PC-9 (cell line): ENCODE results near the gene ZNF566. TPM values are rescaled to one million over a fixed set of nuclear protein-coding genes. Genes with fewer than 3 reads are reported as not detected.

ENCODE experiments used
- BruUV-seq: library from RNA; stranded (reverse); fragments of 400-500 nt; replicated peaks from 2 replicates; lab custom pipeline; 2021; lab: Mats Ljungman, UMichigan
- CTCF ChIA-PET: fragments of 300-600 bp; sonication (Branson Sonifier 250); formaldehyde crosslinking; loops from one replicate; lab custom pipeline; 2022; ENCODE audit warnings: antibody characterized with exemption; lab: Charles Lee
- POLR2A ChIA-PET: fragments of 300-600 bp; sonication (Branson Sonifier 250); formaldehyde crosslinking; loops from one replicate; lab custom pipeline; 2022; ENCODE audit warnings: antibody characterized with exemption; ENCODE audit not compliant: unreplicated experiment; lab: Charles Lee
- DNase-seq, 2 experiments: peaks; one replicate each; pipeline versions ENCODE4 v3.0.0 to v3.0.0-alpha.2; 2015 to 2022; ENCODE audit warnings: mixed read lengths in 1 of 2
- H2AFZ ChIP-seq: fragments of 200-600 bp; sonication (generic); 2 replicates; pipeline ENCODE4 v1.8.1; 2017; ENCODE audit warnings: antibody characterized with exemption
- H3F3A ChIP-seq: fragments of 200-600 bp; sonication (generic); 2 replicates; pipeline ENCODE4 v1.8.1; 2017; ENCODE audit warnings: antibody characterized with exemption, mild to moderate bottlenecking, low read depth; ENCODE audit not compliant: insufficient read depth
- H3K27ac ChIP-seq: fragments of 200-600 bp; sonication (generic); 2 replicates; pipeline ENCODE4 v1.6.1; 2016; ENCODE audit warnings: mixed run types
- H3K27me3 ChIP-seq: fragments of 200-600 bp; sonication (generic); 2 replicates; pipeline ENCODE4 v1.6.1; 2016; ENCODE audit warnings: low read depth, mixed run types; ENCODE audit not compliant: insufficient read depth
- H3K36me3 ChIP-seq: fragments of 200-600 bp; sonication (generic); 2 replicates; pipeline ENCODE4 v1.6.1; 2016; ENCODE audit warnings: low read depth, mixed run types
- H3K4me1 ChIP-seq: fragments of 200-600 bp; sonication (generic); replicated peaks from 2 replicates; pipeline ENCODE4 v1.6.1; 2016; ENCODE audit warnings: mixed run types; ENCODE audit not compliant: insufficient read depth
- H3K4me2 ChIP-seq: fragments of 200-600 bp; sonication (generic); 2 replicates; pipeline ENCODE4 v1.6.1; 2017; ENCODE audit warnings: mixed run types
- H3K4me3 ChIP-seq: fragments of 200-600 bp; sonication (generic); 2 replicates; pipeline ENCODE4 v1.6.1; 2016; ENCODE audit warnings: mixed run types
- H3K79me2 ChIP-seq: fragments of 200-600 bp; sonication (generic); 2 replicates; pipeline ENCODE4 v1.6.1; 2017; ENCODE audit warnings: low read depth, mixed run types
- H3K9me2 ChIP-seq: fragments of 200-600 bp; sonication (generic); 2 replicates; pipeline ENCODE4 v1.8.1; 2017; ENCODE audit warnings: mild to moderate bottlenecking; ENCODE audit not compliant: insufficient read depth
- H3K9me3 ChIP-seq: fragments of 200-600 bp; sonication (generic); 2 replicates; pipeline ENCODE4 v1.8.1; 2016; ENCODE audit warnings: low read depth; ENCODE audit not compliant: insufficient read depth
- H4K20me1 ChIP-seq: fragments of 200-600 bp; sonication (generic); 2 replicates; pipeline ENCODE4 v1.8.1; 2017; ENCODE audit not compliant: insufficient read depth
- EZH2 ChIP-seq: fragments of 200-600 bp; sonication (generic); IDR thresholded peaks from 2 replicates; pipeline ENCODE4 v1.8.0; 2017; ENCODE audit warnings: antibody characterized with exemption, low read depth
- intact Hi-C: fragments of 100-400 bp; cut with micrococcal nuclease; formaldehyde crosslinking; loops from one replicate; pipeline ENCODE4 v1.10.0; 2022; ENCODE audit not compliant: unreplicated experiment
- total RNA-seq: library from RNA; stranded (reverse); gene quantifications from 2 replicates; pipeline ENCODE4 v1.2.3, GENCODE V29; 2021
- TF ChIP-seq, protein P1 (sequence below): fragments of 200-600 bp; sonication (generic); conservative IDR thresholded peaks from 2 replicates; pipeline ENCODE4 v1.6.1; 2017; ENCODE audit warnings: mixed run types, antibody characterized with exemption, mild to moderate bottlenecking, moderate library complexity

Gene ZNF566
- total RNA-seq, 1 experiment from 2014 or later: 7.9 TPM

DNA sequence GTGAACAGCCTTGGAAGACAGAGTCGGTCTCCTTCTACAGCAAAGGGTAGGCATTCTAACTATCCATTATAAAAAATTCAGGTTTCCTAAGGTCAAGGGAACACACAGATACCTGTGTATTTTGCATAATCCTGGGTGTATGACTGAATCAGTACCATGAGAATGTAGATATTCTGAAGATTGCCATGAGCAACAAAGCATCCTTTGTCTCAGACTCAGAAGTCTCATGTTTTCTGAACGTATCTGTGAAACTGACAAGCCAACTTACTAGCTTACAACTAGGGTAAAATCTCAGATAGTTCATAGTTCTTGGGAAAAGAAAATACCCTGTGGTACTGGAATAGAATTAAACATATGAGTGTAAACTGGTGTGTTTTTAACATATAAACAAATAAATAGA, 6.5 kb downstream of the ZNF566 start:
- no peak for DNase-seq
- Histone ChIP-seq H4K20me1 (no peaks in the 10 kb centered on the region), H3K4me3 (no peak overlapping the region), H3K4me2 (no peak overlapping the region), H2AFZ (no peak overlapping the region), H3K27ac (no peak overlapping the region), H3K4me1 (0 out of 2 replicates have a peak, but pooled peaks cover under 1% of the 10 kb centered on the region), H3K9me2 (no peaks in the 10 kb centered on the region; the same call in 1 of the 2 replicates), H3K27me3 (no peaks in the 10 kb centered on the region), H3K36me3 (peaks cover 28% of the 10 kb centered on the region; the same call in 1 of the 2 replicates), H3K9me3 (peaks cover 6% of the 10 kb centered on the region; the same call in 1 of the 2 replicates), H3K79me2 (peaks cover 31% of the 10 kb centered on the region), H3F3A (no peaks in the 10 kb centered on the region)
- BruUV-seq: no TSS peak
- TF ChIP-seq, protein P1, sequence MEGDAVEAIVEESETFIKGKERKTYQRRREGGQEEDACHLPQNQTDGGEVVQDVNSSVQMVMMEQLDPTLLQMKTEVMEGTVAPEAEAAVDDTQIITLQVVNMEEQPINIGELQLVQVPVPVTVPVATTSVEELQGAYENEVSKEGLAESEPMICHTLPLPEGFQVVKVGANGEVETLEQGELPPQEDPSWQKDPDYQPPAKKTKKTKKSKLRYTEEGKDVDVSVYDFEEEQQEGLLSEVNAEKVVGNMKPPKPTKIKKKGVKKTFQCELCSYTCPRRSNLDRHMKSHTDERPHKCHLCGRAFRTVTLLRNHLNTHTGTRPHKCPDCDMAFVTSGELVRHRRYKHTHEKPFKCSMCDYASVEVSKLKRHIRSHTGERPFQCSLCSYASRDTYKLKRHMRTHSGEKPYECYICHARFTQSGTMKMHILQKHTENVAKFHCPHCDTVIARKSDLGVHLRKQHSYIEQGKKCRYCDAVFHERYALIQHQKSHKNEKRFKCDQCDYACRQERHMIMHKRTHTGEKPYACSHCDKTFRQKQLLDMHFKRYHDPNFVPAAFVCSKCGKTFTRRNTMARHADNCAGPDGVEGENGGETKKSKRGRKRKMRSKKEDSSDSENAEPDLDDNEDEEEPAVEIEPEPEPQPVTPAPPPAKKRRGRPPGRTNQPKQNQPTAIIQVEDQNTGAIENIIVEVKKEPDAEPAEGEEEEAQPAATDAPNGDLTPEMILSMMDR: no peak
- ChIA-PET CTCF (no interaction called here), POLR2A (no interaction called here)
- intact Hi-C loops: no loop called here

DNA sequence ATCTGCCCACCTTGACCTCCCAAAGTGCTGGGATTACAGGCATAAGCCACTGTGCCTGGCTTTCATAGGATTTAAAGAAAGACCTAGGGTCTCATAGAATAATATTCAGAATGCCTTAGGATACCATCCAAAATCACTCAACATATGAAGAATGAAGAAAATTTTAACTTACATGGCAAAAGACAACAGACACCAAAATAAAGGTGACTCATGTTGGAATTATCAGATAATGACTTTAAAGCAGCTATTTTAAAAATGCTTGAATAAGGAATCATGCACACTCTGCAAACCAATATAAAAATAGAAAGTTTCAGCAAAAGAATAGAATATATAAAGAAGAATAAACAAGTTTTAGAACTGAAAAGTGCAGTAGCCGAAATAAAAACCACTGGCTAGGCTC, 29.3 kb downstream of the ZNF566 start:
- BruUV-seq: no TSS peak
- Histone ChIP-seq H3K4me1 (no peaks in the 10 kb centered on the region), H3K9me2 (no peaks in the 10 kb centered on the region), H3K4me2 (no peak overlapping the region), H3K9me3 (peaks cover 26% of the 10 kb centered on the region), H3K4me3 (no peak overlapping the region), H3K27me3 (no peaks in the 10 kb centered on the region), H3K36me3 (peaks cover 15% of the 10 kb centered on the region), H3K27ac (no peak overlapping the region), H2AFZ (no peak overlapping the region), H3K79me2 (no peaks in the 10 kb centered on the region), H4K20me1 (no peaks in the 10 kb centered on the region), H3F3A (no peaks in the 10 kb centered on the region)
- POLR2A ChIA-PET: no interaction called here
- CTCF ChIA-PET: no interaction called here
- intact Hi-C loops: no loop called here
- DNase-seq: no peak
- TF ChIP-seq, protein P1: no peak
- TF ChIP-seq EZH2: no peak

DNA sequence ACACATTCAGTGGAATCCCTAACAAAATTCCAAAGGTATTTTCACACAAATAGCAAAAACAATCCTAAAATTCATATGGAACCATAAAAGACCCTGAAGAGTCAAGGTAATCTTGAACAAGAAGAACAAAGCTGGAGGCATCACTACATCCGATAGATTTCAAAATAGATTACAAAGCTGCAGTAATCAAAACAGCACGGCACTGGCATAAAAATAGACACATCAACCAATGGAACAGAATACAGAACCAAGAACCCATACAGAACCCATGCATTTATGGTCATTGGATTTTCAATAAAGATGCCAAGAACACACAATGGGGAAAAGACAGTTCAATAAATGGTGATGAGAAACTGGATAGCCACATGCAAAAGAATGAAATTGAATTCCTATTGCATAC, 32.5 kb downstream of the ZNF566 start:
- TF ChIP-seq EZH2: no peak
- TF ChIP-seq, protein P1: no peak
- Histone ChIP-seq H3K9me3 (peaks cover 39% of the 10 kb centered on the region), H3K36me3 (peaks cover 18% of the 10 kb centered on the region), H3K4me1 (no peaks in the 10 kb centered on the region), H3K79me2 (no peaks in the 10 kb centered on the region), H3K4me2 (no peak overlapping the region), H3K9me2 (no peaks in the 10 kb centered on the region), H4K20me1 (no peaks in the 10 kb centered on the region), H3K27me3 (no peaks in the 10 kb centered on the region), H3K27ac (no peak overlapping the region), H2AFZ (no peak overlapping the region), H3K4me3 (no peak overlapping the region), H3F3A (no peaks in the 10 kb centered on the region)
- intact Hi-C loops: no loop called here
- no TSS peak for BruUV-seq
- ChIA-PET CTCF (no interaction called here), POLR2A (no interaction called here)
- no peak for DNase-seq
